ENCODE data around the gene FIGN.

FIGN gene

GRCh38 chr2:163703386-163703785 lies 32.4 kb downstream of the FIGN start:
- DNase-seq, result no peak

GRCh38 chr2:163701399-163702195 lies 34.2 kb downstream of the FIGN start:
- DNase-seq, result no peak

- DNase-seq, result no peak
Measured at GRCh38 chr2:163698857-163699256, 37.0 kb downstream of the FIGN start.

GRCh38 chr2:163697846-163698637 lies 37.8 kb downstream of the FIGN start:
- DNase-seq, result no peak

- DNase-seq, result no peak
Measured at GRCh38 chr2:163697429-163697828, 38.4 kb downstream of the FIGN start.

- no peak for DNase-seq
Measured at GRCh38 chr2:163693484-163693883, 42.3 kb downstream of the FIGN start.

- no peak for DNase-seq
Measured at GRCh38 chr2:163692611-163693482, 43.0 kb downstream of the FIGN start.

- DNase-seq, result no peak
Measured at GRCh38 chr2:163692081-163692480, 43.7 kb downstream of the FIGN start.

- DNase-seq, result no peak
Measured at GRCh38 chr2:163690896-163691295, 44.9 kb downstream of the FIGN start.

- no peak for DNase-seq
Measured at GRCh38 chr2:163687217-163687616, 48.6 kb downstream of the FIGN start.

GRCh38 chr2:163686289-163686688 lies 49.5 kb downstream of the FIGN start:
- DNase-seq, result no peak

GRCh38 chr2:163682695-163683094 lies 53.1 kb downstream of the FIGN start:
- no peak for DNase-seq

- no peak for DNase-seq
Measured at GRCh38 chr2:163681745-163682144, 54.1 kb downstream of the FIGN start.

GRCh38 chr2:163675388-163675787 lies 60.4 kb downstream of the FIGN start:
- no peak for DNase-seq

- DNase-seq, result no peak
Measured at GRCh38 chr2:163673522-163673921, 62.3 kb downstream of the FIGN start.

- no peak for DNase-seq
Measured at GRCh38 chr2:163670929-163671328, 64.9 kb downstream of the FIGN start.

- no peak for DNase-seq
Measured at GRCh38 chr2:163669506-163669905, 66.3 kb downstream of the FIGN start.

GRCh38 chr2:163667064-163667887 lies 68.5 kb downstream of the FIGN start:
- DNase-seq, result no peak

GRCh38 chr2:163665817-163666216 lies 70.0 kb downstream of the FIGN start:
- no peak for DNase-seq

- DNase-seq, result no peak
Measured at GRCh38 chr2:163665051-163665450, 70.8 kb downstream of the FIGN start.

GRCh38 chr2:163664610-163665009 lies 71.2 kb downstream of the FIGN start:
- DNase-seq, result no peak

GRCh38 chr2:163662141-163662780 lies 73.5 kb downstream of the FIGN start:
- no peak for DNase-seq
